SH-SY5Y (cell line): ENCODE data around the gene CDC7.

Source experiments
- GATA2 ChIP-seq: IDR thresholded peaks from 2 replicates; pipeline ENCODE4 v1.6.1; 2011; ENCODE audit warnings: mild to moderate bottlenecking, low read depth, low read length
- GATA3 ChIP-seq: IDR thresholded peaks from 2 replicates; pipeline ENCODE4 v1.6.1; 2011; ENCODE audit warnings: low read depth, mild to moderate bottlenecking, low read length, moderate library complexity

DNA sequence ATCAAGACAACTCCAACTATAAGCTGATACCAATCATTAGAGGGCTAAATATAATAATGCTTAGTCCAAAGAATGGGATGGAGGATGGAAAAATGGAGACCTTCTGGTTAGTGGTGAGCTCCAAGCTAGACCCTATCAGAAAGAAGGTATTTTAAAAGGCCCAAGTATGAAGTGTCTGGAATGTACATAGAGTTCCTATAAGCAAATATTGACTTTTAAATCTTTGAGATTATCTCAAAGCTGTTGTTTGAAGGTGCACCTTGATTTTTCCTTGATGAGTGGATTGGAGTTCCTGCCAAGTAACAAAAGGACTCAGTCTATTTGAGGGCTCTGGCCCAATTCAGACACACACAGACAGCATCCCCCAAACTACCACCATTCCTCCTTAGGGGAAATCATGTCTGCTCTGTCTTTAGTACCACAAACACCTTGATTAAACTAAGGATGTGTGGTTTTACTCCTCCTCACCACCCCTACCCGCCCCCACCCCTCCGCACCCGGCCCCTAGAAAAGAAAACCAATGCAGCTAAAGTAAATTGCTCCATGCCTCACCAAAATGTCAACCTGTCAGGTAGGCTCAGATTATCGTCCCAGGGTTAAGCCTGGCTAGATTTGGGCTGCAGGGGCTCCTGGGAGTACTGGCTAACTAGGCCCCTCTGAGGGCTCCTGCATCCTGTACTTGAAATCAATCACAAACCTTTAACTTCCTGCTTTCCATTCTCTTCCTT lies 59.4 kb downstream of the CDC7 start:
- TF ChIP-seq GATA2 (no peak), GATA3 (no peak)
